K562 (cell line): ENCODE measurements around the gene ZNF239. TPM values are rescaled to one million over a fixed set of nuclear protein-coding genes. Genes with fewer than 3 reads are reported as not detected.

Experiments used
- ATAC-seq: fragments of 200-7000 bp; cut with Tn5 transposase; 3 replicates; pipeline ENCODE4 v1.9.1; 2020; ENCODE audit warnings: moderate library complexity
- BruUV-seq: library from RNA; stranded (reverse); fragments of 400-500 nt; replicated peaks from 2 replicates; lab custom pipeline; 2021; lab: Mats Ljungman, UMichigan
- CTCF ChIA-PET: fragments of 300-600 bp; formaldehyde crosslinking; extraction: SDS; loops from one replicate; lab custom pipeline; 2021; ENCODE audit warnings: low intra/inter-chr PET ratio; lab: Yijun Ruan, JAX
- POLR2A ChIA-PET: fragments of 300-600, 350-650 bp; sonication (Branson Sonifier 250); formaldehyde crosslinking; extraction: SDS; loops from one replicate; lab custom pipeline; 2021; ENCODE audit warnings: antibody characterized with exemption, inconsistent platforms; lab: Yijun Ruan, JAX
- DNase-seq, 4 experiments: peaks; one replicate each; pipeline versions ENCODE4 v3.0.0 to v3.0.0-alpha.2; 2011 to 2018; ENCODE audit warnings: low spot score in 3 of 4, mixed read lengths in 3 of 4; ENCODE audit errors: extremely low read depth in 1 of 4
- FAIRE-seq: peaks from 2 replicates; lab custom pipeline; 2011; peaks lifted over from hg19 to GRCh38; lab: Jason Lieb, UNC
- H2AFZ ChIP-seq: 2 replicates; pipeline ENCODE4 v1.6.0; 2011; ENCODE audit warnings: low read depth, low read length, control low read depth, inconsistent platforms
- H3K27ac ChIP-seq: fragments of 200-600 bp; 3 replicates; pipeline ENCODE4 v1.8.0; 2011; ENCODE audit warnings: low read depth, mild to moderate bottlenecking, control low read depth, inconsistent platforms, low read length, moderate library complexity, mixed read lengths; ENCODE audit errors: extremely low read depth
- H3K27me3 ChIP-seq, 2 experiments: fragments of 300-600 bp in 1 of 2; 2 replicates in 1 of 2; 3 replicates in 1 of 2; pipeline versions ENCODE4 v1.6.0 to v1.8.0; 2011; ENCODE audit warnings: inconsistent platforms in 2 of 2, low read length in 2 of 2, mild to moderate bottlenecking in 1 of 2, mixed read lengths in 1 of 2, moderate library complexity in 1 of 2; ENCODE audit not compliant: control insufficient read depth in 2 of 2, insufficient read depth in 2 of 2
- H3K36me3 ChIP-seq: fragments of 300-600 bp; 3 replicates; pipeline ENCODE4 v1.8.0; 2011; ENCODE audit warnings: mild to moderate bottlenecking, low read length, inconsistent platforms; ENCODE audit not compliant: control insufficient read depth, insufficient read depth
- H3K4me1 ChIP-seq, 2 experiments: fragments of 200-600 bp in 1 of 2; replicated peaks in 1 of 2; 2 replicates in 1 of 2; 3 replicates in 1 of 2; pipeline versions ENCODE4 v1.5.1 to v1.8.0; 2011; ENCODE audit warnings: inconsistent platforms in 2 of 2, low read length in 2 of 2, mild to moderate bottlenecking in 1 of 2, mixed read lengths in 1 of 2, moderate library complexity in 1 of 2; ENCODE audit not compliant: control insufficient read depth in 2 of 2, insufficient read depth in 2 of 2
- H3K4me2 ChIP-seq: 2 replicates; pipeline ENCODE4 v1.6.1; 2011; ENCODE audit warnings: low read length, control low read depth, inconsistent platforms, mixed read lengths; ENCODE audit not compliant: insufficient read depth
- H3K4me3 ChIP-seq: fragments of 200-600 bp; sonication (generic), shearing (Covaris generic); 2 replicates; pipeline ENCODE4 v1.5.1; 2016; ENCODE audit warnings: control low read depth, inconsistent platforms
- H3K79me2 ChIP-seq: fragments of 200-600 bp; 3 replicates; pipeline ENCODE4 v1.8.0; 2011; ENCODE audit warnings: low read length, inconsistent platforms; ENCODE audit not compliant: control insufficient read depth, insufficient read depth
- H3K9ac ChIP-seq, 2 experiments: 2 replicates each; pipeline versions ENCODE4 v1.6.0 to v1.6.1; 2011; ENCODE audit warnings: low read depth in 2 of 2, low read length in 2 of 2, control low read depth in 1 of 2, inconsistent platforms in 1 of 2, mild to moderate bottlenecking in 1 of 2, mixed read lengths in 1 of 2; ENCODE audit not compliant: insufficient read depth in 1 of 2
- H3K9me1 ChIP-seq: one replicate; pipeline ENCODE4 v1.6.0; 2011; ENCODE audit warnings: inconsistent platforms, mild to moderate bottlenecking, low read length, moderate library complexity; ENCODE audit not compliant: control insufficient read depth, insufficient read depth
- H3K9me3 ChIP-seq: replicated peaks from 2 replicates; pipeline ENCODE4 v1.5.1; 2011; ENCODE audit warnings: low read depth, low read length, inconsistent platforms; ENCODE audit not compliant: control insufficient read depth, insufficient read depth
- H4K20me1 ChIP-seq: replicated peaks from 2 replicates; pipeline ENCODE4 v1.6.1; 2011; ENCODE audit warnings: low read length, inconsistent platforms, mixed read lengths; ENCODE audit not compliant: control insufficient read depth, insufficient read depth
- CBX5 ChIP-seq: IDR thresholded peaks from 2 replicates; pipeline ENCODE4 v1.6.1; 2014; ENCODE audit warnings: low read depth, borderline replicate concordance
- E4F1 ChIP-seq: fragments of 250-450 bp; sonication (Bioruptor Pico); IDR thresholded peaks from 2 replicates; pipeline ENCODE4 v1.5.0; 2021; ENCODE audit warnings: mild to moderate bottlenecking, borderline replicate concordance
- GABPA ChIP-seq: fragments of 200-800 bp; sonication (Bioruptor generic); conservative IDR thresholded peaks from 2 replicates; pipeline ENCODE4 v1.6.1; 2016; ENCODE audit warnings: low read depth, missing genetic modification characterization, missing compliant biosample characterization
- GATA2 ChIP-seq: sonication (generic); formaldehyde crosslinking; IDR thresholded peaks from 2 replicates; pipeline ENCODE4 v1.4.0; 2020; ENCODE audit warnings: mild to moderate bottlenecking, missing genetic modification reagents
- NRF1 ChIP-seq, 2 experiments: fragments of 450-650 bp; IDR thresholded peaks in 1 of 2; conservative IDR thresholded peaks in 1 of 2; 2 replicates each; pipeline ENCODE4 v1.6.1; 2014; ENCODE audit warnings: mild to moderate bottlenecking in 2 of 2
- SREBF1 ChIP-seq: fragments of 150-350 bp; IDR thresholded peaks from 2 replicates; pipeline ENCODE4 v1.6.1; 2014; ENCODE audit warnings: antibody characterized with exemption, low read depth, low read length, borderline replicate concordance
- ZNF395 ChIP-seq: fragments of 200-800 bp; sonication (Bioruptor generic); IDR thresholded peaks from 2 replicates; pipeline ENCODE4 v1.6.1; 2017; ENCODE audit warnings: missing genetic modification characterization, missing compliant biosample characterization
- WGBS: fragments of 100-300 bp; shearing (Covaris generic); methylation state at CpG from one replicate; pipeline ENCODE4 v1.1.6; 2016; ENCODE audit warnings: low coverage, mixed read lengths; ENCODE audit not compliant: insufficient coverage; ENCODE audit errors: missing lambda C conversion rate; 5-methylcytosine and 5-hydroxymethylcytosine counted together
- in situ Hi-C: fragments of 300-500 bp; cut with MboI; formaldehyde crosslinking; loops from 4 replicates; pipeline ENCODE4 v1.15.0; 2018; ENCODE audit warnings: inconsistent platforms, mixed read lengths
- intact Hi-C: fragments of 100-400 bp; cut with micrococcal nuclease; formaldehyde crosslinking; loops from 2 replicates; pipeline ENCODE4 v1.14.2; 2022
- polyA plus RNA-seq, 8 experiments: library from polyadenylated mRNA; depleted of rRNA in 4 of 8; stranded (reverse) in 5 of 8; unstranded in 3 of 8; fragments of >200 nt; fragmentation: Nextera tagmentation in 2 of 8; fragmentation: Illumina TruSeq in 1 of 8; extraction: Ambion mirVana in 2 of 8; extraction: Trizol in 1 of 8; gene quantifications; 2 replicates each; pipeline versions ENCODE4 v1.2.1 to v1.2.3, GENCODE V29; 2011 to 2014; ENCODE audit warnings: inconsistent platforms in 1 of 8, missing spikeins in 1 of 8
- total RNA-seq, 7 experiments: library from RNA; depleted of rRNA in 6 of 7; stranded (reverse); fragments of >200 nt in 6 of 7; fragmentation: Illumina TruSeq in 2 of 7; extraction: Trizol in 2 of 7; gene quantifications; 2 replicates each; pipeline versions ENCODE4 v1.2.1 to v1.2.3, GENCODE V29; 2011 to 2021; ENCODE audit warnings: low replicate concordance in 1 of 7

The ZNF239 gene
- total and polyA plus RNA-seq, 9 of the 15 experiments (the other 6 are each of a cell fraction or from before 2014, with no cell fraction given), result 13.7 to 26.7 (median 23.4) TPM

- Histone ChIP-seq H3K4me1 (peaks cover 0 to 12% of the 10 kb centered on the region in 2 experiments; a peak in 3 of 5 replicates), H3K4me2 (peak overlapping the region; percentile 94), H3K9me3 (peaks cover 4% of the 10 kb centered on the region; the same call in 1 of the 2 replicates), H4K20me1 (no peaks in the 10 kb centered on the region), H3K36me3 (peaks cover 33% of the 10 kb centered on the region), H3K27me3 (peaks cover 4 to 11% of the 10 kb centered on the region in 2 experiments; a peak in 4 of 5 replicates), H3K9me1 (no peaks in the 10 kb centered on the region)
- ATAC-seq (peak; percentile 54), DNase-seq (no peak)
- CTCF ChIA-PET, result no interaction called here
- WGBS, result 29% methylated on average over 12 of the region's 12 CpGs
- peak in 1 of 2 experiments; percentile 19; a peak in 2 of 4 replicates for TF ChIP-seq NRF1 (conservative IDR thresholded peaks at IDR 0.05 in 1 of 2, IDR thresholded peaks at IDR 0.05 in 1 of 2)
- no peak for TF ChIP-seq E4F1 (CRISPR knock-in tag)
- peak; percentile 64 for TF ChIP-seq GATA2
- TF ChIP-seq ZNF395 (CRISPR knock-in tag), result no peak
- 0 out of 2 replicates have a peak, but pooled peaks have one; percentile 80 for TF ChIP-seq GABPA (tag)
- TF ChIP-seq SREBF1, result 0 out of 2 replicates have a peak, but pooled peaks have one; percentile 13
- TF ChIP-seq CBX5, result no peak
- TF ChIP-seq, all 486 proteins: peak for 4
- H3K9ac ChIP-seq, result no peak overlapping the region; a peak in 2 of 4 replicates
- H3K79me2 ChIP-seq, result peaks cover 12% of the 10 kb centered on the region
- no peak for FAIRE-seq
- in situ Hi-C loops, result no loop called here
- intact Hi-C loops, result no loop called here
- BruUV-seq, result no TSS peak
- H3K4me3 ChIP-seq, result peak overlapping the region; percentile 75
- POLR2A ChIA-PET, result interaction anchor here (0.8 to 1.1 kb wide), 2 partner anchors 11 to 13 kb away, joined by 3 read pairs; no protein-coding TSS in a partner anchor
- H2AFZ ChIP-seq, result peak overlapping the region; percentile 88
- H3K27ac ChIP-seq, result no peak overlapping the region
Measured at GRCh38 chr10:43605850-43606322, 31.5 kb upstream of the ZNF239 start.
